GM10847 (cell line): ENCODE measurements around the gene FOSB.

Experiments used
- POLR2A ChIP-seq: IDR thresholded peaks from 2 replicates; pipeline ENCODE4 v1.6.1; 2011; ENCODE audit not compliant: insufficient read length; ENCODE audit errors: extremely low read depth

FOSB gene

GRCh38 chr19:45467456-45468158 is at the start of gene FOSB:
Gene FOSB (plus strand): TSS chr19:45467996. CDS start chr19:45468587, 591 bp downstream.
- TF ChIP-seq POLR2A = peak; percentile 30

- no peak for TF ChIP-seq POLR2A
These were observed 49.0 kb upstream of the FOSB start for GRCh38 chr19:45418802-45419201.

GRCh38 chr19:45419396-45419795 is 48.4 kb upstream of the FOSB start:
- no peak for TF ChIP-seq POLR2A

- no peak for TF ChIP-seq POLR2A
These were observed 47.9 kb upstream of the FOSB start for GRCh38 chr19:45419895-45420294.

GRCh38 chr19:45420356-45420755 is 47.4 kb upstream of the FOSB start:
- no peak for TF ChIP-seq POLR2A

GRCh38 chr19:45420871-45421270 is 46.9 kb upstream of the FOSB start:
- no peak for TF ChIP-seq POLR2A

GRCh38 chr19:45421947-45422498 is 45.8 kb upstream of the FOSB start:
- no peak for TF ChIP-seq POLR2A

- TF ChIP-seq POLR2A = no peak
These were observed 44.7 kb upstream of the FOSB start for GRCh38 chr19:45423033-45423588.

GRCh38 chr19:45423589-45424190 is 44.1 kb upstream of the FOSB start, which contains the start of gene ERCC1:
Gene ERCC1 (minus strand): TSS chr19:45423917. CDS start chr19:45423374, 543 bp downstream.
- peak; percentile 81 for TF ChIP-seq POLR2A

- TF ChIP-seq POLR2A = no peak
These were observed 43.4 kb upstream of the FOSB start for GRCh38 chr19:45424191-45425058.

- TF ChIP-seq POLR2A = no peak
These were observed 39.2 kb upstream of the FOSB start for GRCh38 chr19:45428384-45429231.

GRCh38 chr19:45437328-45437727 is 30.5 kb upstream of the FOSB start:
- no peak for TF ChIP-seq POLR2A

GRCh38 chr19:45439190-45439568 is 28.6 kb upstream of the FOSB start:
- no peak for TF ChIP-seq POLR2A

GRCh38 chr19:45439569-45440258 is 28.1 kb upstream of the FOSB start:
- no peak for TF ChIP-seq POLR2A
